ENCODE results near the gene MAP3K19.

DNA sequence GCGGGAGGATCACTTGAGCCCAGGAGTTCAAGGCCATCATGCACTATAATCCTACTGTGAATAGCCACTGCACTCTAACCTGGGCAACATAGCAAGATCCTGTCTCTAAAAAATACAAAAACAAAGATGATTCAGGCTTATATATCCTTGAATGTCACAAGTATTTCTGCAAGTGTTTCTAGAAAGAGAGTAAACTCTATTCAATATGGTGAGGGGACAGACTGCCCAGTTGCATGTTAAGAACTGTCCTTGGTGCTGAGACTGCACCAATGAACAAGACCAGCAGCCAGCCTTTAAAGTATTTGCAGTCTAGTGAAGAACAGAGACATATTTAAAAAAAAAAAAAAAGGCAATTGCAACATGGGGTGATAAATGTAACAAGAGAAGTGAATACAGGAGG lies 16.4 kb downstream of the MAP3K19 start:
- TF ChIP-seq CTCF (optimal IDR thresholded peaks at IDR 0.05 in 1 of 3, IDR thresholded peaks at IDR 0.05 in 1 of 3, conservative IDR thresholded peaks at IDR 0.05 in 1 of 3; ENCODE audit: extremely low read depth in 1 of 3, insufficient read depth in 2 of 3, low read length in 3 of 3) (no peak), EZH2 (IDR thresholded peaks at IDR 0.05; ENCODE audit: low read length) (no peak)
